AG04449 (cell line): Measurements from ENCODE around the gene RHOG.

Experiments used
- CTCF ChIA-PET: fragments of 350-600 bp; formaldehyde crosslinking; extraction: SDS; loops from one replicate; lab custom pipeline; 2021; ENCODE audit warnings: antibody characterized with exemption; lab: Yijun Ruan, JAX
- POLR2A ChIA-PET: fragments of 400-600, 350-600 bp; formaldehyde crosslinking; extraction: SDS; loops from one replicate; lab custom pipeline; 2020; ENCODE audit warnings: antibody characterized with exemption, inconsistent platforms; lab: Yijun Ruan, JAX
- DNase-seq: peaks from one replicate; pipeline ENCODE4 v3.0.0-alpha.2; 2010; ENCODE audit warnings: low read depth, low spot score
- H3K4me3 ChIP-seq: 2 replicates; pipeline ENCODE4 v1.5.1; 2011; ENCODE audit warnings: low read depth, mild to moderate bottlenecking, control low read depth, low read length
- CTCF ChIP-seq: IDR thresholded peaks from one replicate; pipeline ENCODE4 v1.5.1; 2011; ENCODE audit warnings: mild to moderate bottlenecking, moderate library complexity, low read length, control low read depth, inconsistent platforms; ENCODE audit not compliant: insufficient read depth; ENCODE audit errors: missing control alignments

RHOG gene

GRCh38 chr11:3880724-3881123 is 40.0 kb upstream of the RHOG start:
- ChIA-PET CTCF (interaction anchor here (0.7 to 0.8 kb wide), 4 partner anchors 26 to 192 kb away, joined by 3 to 7 read pairs (median 4); partner anchors contain the start of gene STIM1), POLR2A (interaction anchor here (1.1 kb wide), 1 partner anchor 12 kb away, joined by 3 read pairs; no protein-coding TSS in a partner anchor)
- no peak for TF ChIP-seq CTCF
- DNase-seq, result no peak
- H3K4me3 ChIP-seq, result no peak overlapping the region

DNA sequence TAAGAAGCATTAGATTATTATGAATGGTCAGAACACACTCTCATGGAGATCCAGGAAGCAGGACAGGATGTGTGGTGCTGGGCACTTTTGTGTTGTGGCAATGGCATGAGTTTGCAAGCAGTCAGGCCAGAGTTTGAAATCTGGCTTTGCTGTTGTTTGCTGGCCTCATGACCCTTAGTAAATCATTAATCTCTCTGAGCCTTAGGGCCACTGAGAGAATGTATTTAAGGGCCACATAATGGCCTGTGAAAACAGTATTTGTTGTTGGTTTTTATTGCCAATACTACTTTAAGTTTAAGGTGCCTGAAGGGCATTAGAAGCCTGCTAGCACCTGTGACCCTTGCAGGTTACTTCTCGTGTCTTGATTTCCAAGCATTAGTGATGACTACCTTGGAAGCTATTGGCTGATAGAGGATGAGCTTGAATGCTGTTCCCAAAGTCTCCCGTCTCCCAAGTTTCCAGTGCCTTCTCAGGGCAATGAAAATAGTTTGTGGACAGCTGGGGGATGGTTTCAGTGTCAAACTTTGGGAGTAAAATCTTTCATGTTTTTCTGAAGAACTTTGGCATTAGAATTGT is 39.3 kb upstream of the RHOG start:
- CTCF ChIA-PET, result interaction anchor here (0.7 to 0.8 kb wide), 4 partner anchors 25 to 193 kb away, joined by 3 to 7 read pairs (median 4); partner anchors contain the start of gene STIM1
- TF ChIP-seq CTCF, result no peak
- no peak for DNase-seq
- H3K4me3 ChIP-seq, result no peak overlapping the region
- POLR2A ChIA-PET, result interaction anchor here (1.1 kb wide), 1 partner anchor 11 kb away, joined by 3 read pairs; no protein-coding TSS in a partner anchor

DNA sequence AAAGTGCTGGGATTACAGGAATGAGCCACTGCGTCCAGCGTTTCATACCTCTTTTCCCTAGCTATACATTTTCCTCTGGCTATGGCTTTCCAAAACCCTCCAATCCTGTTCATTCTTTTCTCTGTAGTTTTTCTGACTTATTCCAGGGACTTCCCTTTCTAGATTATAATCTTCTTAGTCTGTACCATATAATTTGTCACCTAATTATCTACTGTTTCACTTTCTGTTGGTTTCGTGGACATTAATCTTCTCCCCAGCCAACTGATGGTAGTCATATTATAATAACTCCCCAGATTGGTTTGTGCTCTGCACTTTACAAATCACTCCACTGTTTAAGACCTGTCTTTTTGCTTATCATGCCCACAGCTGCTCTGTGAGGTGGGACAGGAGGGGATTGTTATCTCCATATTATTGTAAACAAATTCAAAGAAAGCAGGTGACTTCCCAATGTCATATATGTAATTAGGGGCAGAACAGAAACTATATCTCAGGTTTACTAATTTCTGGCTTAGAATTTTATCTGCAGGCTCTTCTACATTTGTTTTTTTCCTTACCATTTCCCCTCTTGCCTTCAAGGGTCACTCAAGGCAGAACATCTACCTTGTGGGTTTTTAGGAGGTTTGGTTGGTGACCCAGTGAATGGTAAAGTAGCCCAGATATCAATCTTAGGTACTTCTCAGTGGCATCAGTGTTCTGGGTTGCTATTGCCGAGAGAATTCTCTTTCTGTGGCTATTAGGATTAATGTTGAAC is 38.6 kb upstream of the RHOG start:
- no peak for TF ChIP-seq CTCF
- POLR2A ChIA-PET, result no interaction called here
- H3K4me3 ChIP-seq, result no peak overlapping the region
- CTCF ChIA-PET, result interaction anchor here (1.2 to 6.8 kb wide), 3 partner anchors 25 to 193 kb away, joined by 4 to 51 read pairs (median 14); partner anchors contain the start of gene STIM1
- DNase-seq, result no peak

DNA sequence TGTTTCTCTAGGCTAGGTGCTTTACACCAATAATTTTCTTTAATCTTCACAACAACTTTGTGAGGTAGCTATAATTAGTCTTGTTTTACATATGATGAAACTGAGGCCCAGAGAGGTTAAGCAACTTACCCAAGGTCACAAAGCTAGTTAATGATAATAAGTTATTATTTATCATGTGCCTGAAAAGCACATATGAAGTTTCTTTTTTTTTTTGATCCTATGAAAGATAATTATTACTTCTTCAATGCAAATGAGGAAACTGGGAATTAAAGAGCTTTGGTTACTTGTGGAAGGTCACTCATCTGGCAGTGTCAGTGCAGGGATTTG is 37.5 kb upstream of the RHOG start:
- POLR2A ChIA-PET, result no interaction called here
- DNase-seq, result no peak
- CTCF ChIA-PET, result interaction anchor here (1.2 to 6.8 kb wide), 3 partner anchors 23 to 195 kb away, joined by 4 to 51 read pairs (median 14); partner anchors contain the start of gene STIM1
- H3K4me3 ChIP-seq, result no peak overlapping the region
- TF ChIP-seq CTCF, result no peak

GRCh38 chr11:3877364-3878257 is 36.9 kb upstream of the RHOG start:
- DNase-seq, result no peak
- H3K4me3 ChIP-seq, result no peak overlapping the region
- POLR2A ChIA-PET, result no interaction called here
- TF ChIP-seq CTCF, result no peak
- CTCF ChIA-PET, result interaction anchor here (0.5 to 6.8 kb wide), 4 partner anchors 8 to 195 kb away, joined by 3 to 51 read pairs (median 8); partner anchors contain the start of gene STIM1
